Activated naive CD4-positive, alpha-beta T cell treated with anti-CD3 and anti-CD28 coated beads, Interleukin-2, amount 50 U/mL, for 24 hours (primary cell): ENCODE data around the gene ZBTB7B.

Experiments used
- H3K27ac Mint-ChIP-seq: one replicate; pipeline ENCODE4 v1.8.0; 2021; ENCODE audit warnings: mild to moderate bottlenecking, mixed read lengths
- H3K27me3 Mint-ChIP-seq: one replicate; pipeline ENCODE4 v1.8.0; 2021; ENCODE audit warnings: mixed read lengths
- H3K36me3 Mint-ChIP-seq: one replicate; pipeline ENCODE4 v1.8.0; 2021; ENCODE audit warnings: mixed read lengths
- H3K4me1 Mint-ChIP-seq: one replicate; pipeline ENCODE4 v1.8.0; 2021; ENCODE audit warnings: mixed read lengths
- H3K4me3 Mint-ChIP-seq: one replicate; pipeline ENCODE4 v1.8.0; 2021; ENCODE audit warnings: mild to moderate bottlenecking, mixed read lengths
- H3K9me3 Mint-ChIP-seq: one replicate; pipeline ENCODE4 v1.8.0; 2021; ENCODE audit warnings: mixed read lengths

The ZBTB7B gene

DNA sequence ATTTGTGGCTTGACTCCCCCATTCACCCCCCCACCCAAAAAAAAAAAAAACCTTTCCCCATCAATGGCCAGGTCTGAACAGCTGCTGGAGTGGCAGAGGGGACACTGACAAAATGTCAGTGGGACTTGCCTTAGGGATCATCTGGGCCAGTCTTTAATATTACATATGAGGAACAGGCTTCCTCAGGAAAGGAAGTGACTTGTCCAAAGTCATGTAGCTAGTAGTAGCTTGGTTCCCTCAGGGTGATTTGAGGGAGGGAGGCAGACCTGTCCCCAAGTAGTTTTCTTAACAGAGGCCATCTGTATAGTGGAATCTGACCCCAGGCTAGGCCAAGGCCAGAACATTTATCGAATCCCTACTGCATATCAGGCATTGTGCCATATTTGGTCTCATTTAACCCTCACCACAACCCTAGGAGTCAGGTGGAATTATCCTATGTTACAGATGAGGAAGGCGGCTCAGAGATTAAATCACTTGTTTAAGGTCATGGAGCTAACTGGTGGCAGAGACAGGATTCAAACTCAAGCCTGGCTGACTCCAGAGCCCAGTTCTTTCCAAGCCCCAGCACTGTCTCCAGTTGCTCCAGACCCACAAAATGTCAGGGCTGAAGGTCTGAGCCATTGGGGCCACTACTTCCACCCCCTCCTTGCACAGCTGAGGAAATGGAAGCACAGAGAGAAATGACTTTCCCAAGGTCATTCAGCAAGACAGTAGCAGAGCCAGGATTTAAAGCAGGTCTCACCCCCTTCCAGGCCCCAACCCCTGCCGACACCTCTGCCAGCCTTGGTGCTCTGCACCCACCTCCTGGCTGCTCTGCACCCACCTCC lies 10.4 kb downstream of the ZBTB7B start:
- peak overlapping the region; percentile 71 for H3K4me3 Mint-ChIP-seq

DNA sequence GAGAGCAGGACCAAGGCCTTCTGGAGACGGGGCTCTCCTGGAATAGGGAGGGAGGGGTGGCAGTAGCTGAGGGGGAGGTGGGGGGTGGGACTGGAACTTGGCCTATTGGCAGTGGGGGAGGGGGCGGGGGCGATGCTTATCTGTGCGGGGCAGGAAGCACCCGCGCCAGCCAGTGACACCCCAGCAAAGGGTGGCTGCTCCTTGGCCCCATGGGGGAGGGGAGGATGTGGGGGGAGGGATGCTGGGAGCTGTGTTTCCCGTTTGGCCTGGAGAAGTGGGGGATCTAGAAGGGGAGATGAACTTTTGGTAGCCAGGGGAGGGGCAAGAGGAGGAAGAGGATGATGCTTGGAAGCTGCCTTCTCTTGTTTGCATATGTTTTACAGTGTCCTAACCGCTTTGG lies 11.0 kb downstream of the ZBTB7B start:
- no peaks in the 10 kb centered on the region for H3K27me3 Mint-ChIP-seq
- peaks cover 68% of the 10 kb centered on the region for H3K4me1 Mint-ChIP-seq
- peak overlapping the region; percentile 68 for H3K27ac Mint-ChIP-seq
- peaks cover 2% of the 10 kb centered on the region for H3K36me3 Mint-ChIP-seq
- peak overlapping the region; percentile 71 for H3K4me3 Mint-ChIP-seq
- no peaks in the 10 kb centered on the region for H3K9me3 Mint-ChIP-seq

More for the DNA sequence above, 10.4 kb downstream of the ZBTB7B start:
- H3K36me3 Mint-ChIP-seq: peaks cover 2% of the 10 kb centered on the region
- H3K9me3 Mint-ChIP-seq: no peaks in the 10 kb centered on the region
- peaks cover 73% of the 10 kb centered on the region for H3K4me1 Mint-ChIP-seq
- no peaks in the 10 kb centered on the region for H3K27me3 Mint-ChIP-seq
- H3K27ac Mint-ChIP-seq: peak overlapping the region; percentile 86

DNA sequence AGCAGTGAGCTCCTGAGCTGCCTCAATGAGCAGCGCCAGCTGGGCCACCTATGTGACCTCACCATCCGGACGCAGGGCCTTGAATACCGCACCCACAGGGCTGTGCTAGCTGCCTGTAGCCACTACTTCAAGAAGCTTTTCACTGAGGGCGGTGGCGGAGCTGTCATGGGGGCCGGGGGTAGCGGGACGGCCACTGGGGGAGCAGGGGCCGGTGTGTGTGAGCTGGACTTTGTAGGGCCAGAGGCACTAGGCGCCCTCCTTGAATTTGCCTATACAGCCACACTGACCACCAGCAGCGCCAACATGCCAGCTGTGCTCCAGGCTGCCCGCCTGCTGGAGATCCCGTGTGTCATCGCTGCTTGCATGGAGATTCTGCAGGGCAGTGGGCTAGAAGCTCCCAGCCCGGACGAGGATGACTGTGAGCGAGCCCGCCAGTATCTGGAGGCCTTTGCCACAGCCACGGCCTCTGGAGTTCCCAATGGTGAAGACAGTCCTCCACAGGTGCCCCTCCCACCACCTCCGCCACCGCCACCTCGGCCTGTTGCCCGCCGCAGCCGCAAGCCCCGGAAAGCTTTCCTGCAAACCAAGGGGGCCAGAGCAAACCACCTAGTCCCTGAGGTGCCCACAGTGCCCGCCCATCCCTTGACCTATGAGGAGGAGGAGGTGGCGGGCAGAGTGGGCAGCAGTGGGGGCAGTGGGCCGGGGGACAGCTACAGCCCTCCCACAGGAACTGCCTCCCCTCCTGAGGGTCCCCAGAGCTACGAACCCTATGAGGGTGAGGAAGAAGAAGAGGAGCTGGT lies 12.3 kb downstream of the ZBTB7B start:
- no peaks in the 10 kb centered on the region for H3K9me3 Mint-ChIP-seq
- peaks cover 2% of the 10 kb centered on the region for H3K36me3 Mint-ChIP-seq
- H3K27ac Mint-ChIP-seq: no peak overlapping the region
- H3K4me1 Mint-ChIP-seq: peaks cover 76% of the 10 kb centered on the region
- peak overlapping the region; percentile 15 for H3K4me3 Mint-ChIP-seq
- no peaks in the 10 kb centered on the region for H3K27me3 Mint-ChIP-seq

DNA sequence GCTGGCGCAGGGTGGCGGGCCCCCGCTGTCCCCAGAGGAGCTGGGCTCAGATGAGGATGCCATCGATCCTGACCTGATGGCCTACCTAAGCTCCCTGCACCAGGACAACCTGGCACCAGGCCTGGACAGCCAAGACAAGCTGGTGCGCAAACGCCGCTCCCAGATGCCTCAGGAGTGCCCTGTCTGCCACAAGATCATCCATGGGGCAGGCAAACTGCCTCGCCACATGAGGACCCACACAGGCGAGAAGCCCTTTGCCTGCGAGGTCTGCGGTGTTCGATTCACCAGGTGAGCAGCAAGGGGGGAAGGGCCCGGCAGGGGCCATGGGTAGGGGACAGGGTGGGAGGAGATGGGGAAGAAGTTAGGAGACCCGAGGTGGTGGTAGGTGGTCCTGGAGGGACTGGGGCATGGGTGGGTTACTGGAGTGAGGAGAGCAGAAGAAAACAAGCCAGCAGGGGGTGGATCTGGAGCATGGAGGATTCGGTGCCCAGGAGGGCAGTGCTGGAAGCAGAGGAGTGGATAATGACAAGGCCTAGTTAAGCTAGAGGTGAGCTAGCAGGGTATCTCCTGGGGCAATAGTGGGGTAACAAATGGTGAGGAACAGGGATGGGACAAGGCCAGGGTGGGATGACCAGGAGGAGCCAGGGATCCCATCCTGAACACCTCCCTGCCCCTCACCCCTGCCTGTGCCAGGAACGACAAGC lies 13.1 kb downstream of the ZBTB7B start:
- Mint-ChIP-seq H3K27ac (peak overlapping the region; percentile 81), H3K4me3 (peak overlapping the region; percentile 58), H3K36me3 (peaks cover 2% of the 10 kb centered on the region), H3K9me3 (no peaks in the 10 kb centered on the region), H3K27me3 (no peaks in the 10 kb centered on the region), H3K4me1 (peaks cover 76% of the 10 kb centered on the region)

DNA sequence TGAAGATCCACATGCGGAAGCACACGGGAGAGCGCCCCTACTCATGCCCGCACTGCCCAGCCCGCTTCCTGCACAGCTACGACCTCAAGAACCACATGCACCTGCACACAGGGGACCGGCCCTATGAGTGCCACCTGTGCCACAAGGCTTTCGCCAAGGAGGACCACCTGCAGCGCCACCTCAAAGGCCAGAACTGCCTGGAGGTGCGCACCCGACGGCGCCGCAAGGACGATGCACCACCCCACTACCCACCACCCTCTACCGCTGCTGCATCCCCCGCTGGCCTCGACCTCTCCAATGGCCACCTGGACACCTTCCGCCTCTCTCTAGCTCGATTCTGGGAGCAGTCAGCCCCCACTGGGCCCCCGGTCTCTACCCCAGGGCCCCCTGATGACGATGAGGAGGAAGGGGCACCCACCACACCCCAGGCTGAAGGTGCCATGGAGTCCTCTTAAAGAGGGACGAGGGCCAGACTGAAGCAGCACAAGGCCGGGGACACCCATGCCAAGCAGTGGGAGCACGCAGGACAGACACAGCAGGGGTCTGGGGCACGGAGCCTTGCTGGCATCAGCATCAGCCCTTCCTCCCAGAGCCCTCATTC lies 13.7 kb downstream of the ZBTB7B start:
- Mint-ChIP-seq H3K4me1 (peaks cover 71% of the 10 kb centered on the region), H3K36me3 (peaks cover 2% of the 10 kb centered on the region), H3K27ac (peak overlapping the region; percentile 81), H3K9me3 (no peaks in the 10 kb centered on the region), H3K4me3 (peak overlapping the region; percentile 73), H3K27me3 (no peaks in the 10 kb centered on the region)

DNA sequence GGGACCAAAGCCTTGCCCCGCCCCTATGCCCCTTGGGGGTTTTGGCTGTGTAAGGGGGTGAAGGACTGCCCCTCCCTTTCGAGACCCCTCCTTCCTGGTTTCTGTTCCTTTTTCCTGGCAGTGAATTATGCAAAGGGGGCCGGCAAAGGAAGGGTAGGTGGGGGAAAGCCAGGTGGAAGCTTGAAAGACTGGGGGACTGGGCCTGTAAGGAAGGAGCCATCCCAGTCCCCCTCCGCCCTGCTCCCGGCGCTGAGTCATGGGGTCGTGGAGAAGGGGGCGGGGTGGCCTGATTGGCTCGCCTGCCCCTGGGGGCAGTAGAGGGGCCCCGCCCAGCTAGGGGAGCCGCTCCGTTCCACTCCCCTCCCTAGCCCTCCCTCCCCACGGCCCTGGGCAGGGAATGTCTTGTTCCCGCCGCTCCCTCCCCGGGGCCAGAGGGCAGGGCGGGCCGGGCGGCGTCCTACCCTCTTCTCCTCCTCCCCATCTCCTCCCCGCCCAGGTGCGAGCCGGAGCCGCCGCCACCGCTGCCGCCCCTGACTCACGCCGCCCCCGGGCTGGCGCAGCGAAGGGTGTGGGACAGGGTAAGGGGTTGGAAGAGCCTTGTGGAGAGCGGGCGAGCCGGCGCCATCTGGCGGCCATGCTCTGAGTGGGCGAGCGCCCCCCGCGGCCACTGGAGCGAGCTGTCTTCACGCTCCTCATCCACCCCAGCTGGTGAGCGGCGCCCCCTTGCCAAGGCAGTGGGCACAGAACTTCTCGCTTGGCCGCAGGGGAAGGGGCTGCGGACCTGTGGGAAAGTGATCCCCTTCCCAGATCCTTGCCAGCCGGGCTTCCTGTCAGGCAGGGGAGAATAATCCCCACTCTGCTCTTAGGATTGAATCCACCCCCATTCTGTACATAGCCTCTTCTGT lies 14.7 kb downstream of the ZBTB7B start:
- H3K27ac Mint-ChIP-seq: peak overlapping the region; percentile 51
- H3K4me3 Mint-ChIP-seq: peak overlapping the region; percentile 73
- H3K4me1 Mint-ChIP-seq: peaks cover 66% of the 10 kb centered on the region
- no peaks in the 10 kb centered on the region for H3K9me3 Mint-ChIP-seq
- H3K36me3 Mint-ChIP-seq: peaks cover 2% of the 10 kb centered on the region
- H3K27me3 Mint-ChIP-seq: no peaks in the 10 kb centered on the region

DNA sequence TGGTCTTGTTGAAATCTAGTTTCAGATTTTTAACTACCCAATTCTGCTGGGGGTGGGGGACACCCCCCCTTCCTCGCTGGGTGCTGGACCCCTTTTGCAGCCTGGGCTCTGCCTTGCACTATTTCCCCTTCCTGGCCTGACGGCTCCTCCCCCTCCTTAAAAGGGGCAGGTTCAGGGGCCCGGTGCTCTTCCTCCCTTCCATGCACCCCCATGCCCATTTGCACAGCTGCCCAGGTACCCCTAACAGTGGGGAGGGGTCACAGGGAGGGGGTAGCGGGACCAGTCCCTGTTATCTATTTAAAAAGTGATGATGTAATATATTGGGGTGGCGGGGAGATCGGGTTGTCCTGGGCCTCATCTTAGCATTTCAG lies 15.3 kb downstream of the ZBTB7B start:
- Mint-ChIP-seq H3K27me3 (no peaks in the 10 kb centered on the region), H3K9me3 (no peaks in the 10 kb centered on the region), H3K4me3 (peak overlapping the region; percentile 71), H3K4me1 (peaks cover 63% of the 10 kb centered on the region), H3K27ac (peak overlapping the region; percentile 51), H3K36me3 (peaks cover 2% of the 10 kb centered on the region)

DNA sequence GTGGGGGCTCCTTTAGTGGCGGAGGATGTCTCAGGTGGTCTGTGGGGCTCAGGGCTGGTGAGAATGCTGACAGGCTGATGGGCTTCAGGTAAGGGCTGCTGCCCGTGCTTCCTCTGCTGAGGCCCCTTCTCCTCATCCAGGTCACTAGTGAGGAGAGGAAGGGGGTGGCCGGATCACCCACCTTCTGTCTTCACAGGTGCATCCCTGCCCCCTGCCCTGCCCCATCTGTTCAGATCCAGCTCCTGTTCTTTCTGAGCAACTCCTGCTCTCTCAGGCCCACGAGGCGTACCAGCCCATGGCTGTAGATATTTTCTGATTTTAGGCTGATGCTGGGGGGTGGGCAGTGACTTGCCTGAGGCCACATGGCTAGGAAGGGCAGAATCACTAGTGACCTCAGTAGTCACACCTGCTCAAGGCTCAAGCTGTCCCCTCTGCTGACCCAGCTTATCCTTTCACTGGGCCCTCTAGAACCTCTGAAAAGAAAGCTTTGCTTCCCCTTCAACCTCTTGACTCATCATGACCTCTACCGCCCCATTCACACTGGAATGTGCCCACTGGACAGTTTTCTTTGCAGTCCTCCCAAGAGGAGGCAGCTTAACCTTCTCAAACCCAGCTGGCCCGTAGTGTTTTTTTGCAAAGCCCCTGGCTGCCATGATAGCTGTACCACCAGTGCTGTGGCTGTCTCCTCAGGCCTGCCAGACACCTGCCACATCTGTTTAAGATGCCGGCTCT lies 16.2 kb downstream of the ZBTB7B start:
- no peaks in the 10 kb centered on the region for H3K9me3 Mint-ChIP-seq
- H3K27ac Mint-ChIP-seq: peak overlapping the region; percentile 59
- H3K4me3 Mint-ChIP-seq: no peak overlapping the region
- H3K36me3 Mint-ChIP-seq: peaks cover 2% of the 10 kb centered on the region
- no peaks in the 10 kb centered on the region for H3K27me3 Mint-ChIP-seq
- H3K4me1 Mint-ChIP-seq: peaks cover 57% of the 10 kb centered on the region

DNA sequence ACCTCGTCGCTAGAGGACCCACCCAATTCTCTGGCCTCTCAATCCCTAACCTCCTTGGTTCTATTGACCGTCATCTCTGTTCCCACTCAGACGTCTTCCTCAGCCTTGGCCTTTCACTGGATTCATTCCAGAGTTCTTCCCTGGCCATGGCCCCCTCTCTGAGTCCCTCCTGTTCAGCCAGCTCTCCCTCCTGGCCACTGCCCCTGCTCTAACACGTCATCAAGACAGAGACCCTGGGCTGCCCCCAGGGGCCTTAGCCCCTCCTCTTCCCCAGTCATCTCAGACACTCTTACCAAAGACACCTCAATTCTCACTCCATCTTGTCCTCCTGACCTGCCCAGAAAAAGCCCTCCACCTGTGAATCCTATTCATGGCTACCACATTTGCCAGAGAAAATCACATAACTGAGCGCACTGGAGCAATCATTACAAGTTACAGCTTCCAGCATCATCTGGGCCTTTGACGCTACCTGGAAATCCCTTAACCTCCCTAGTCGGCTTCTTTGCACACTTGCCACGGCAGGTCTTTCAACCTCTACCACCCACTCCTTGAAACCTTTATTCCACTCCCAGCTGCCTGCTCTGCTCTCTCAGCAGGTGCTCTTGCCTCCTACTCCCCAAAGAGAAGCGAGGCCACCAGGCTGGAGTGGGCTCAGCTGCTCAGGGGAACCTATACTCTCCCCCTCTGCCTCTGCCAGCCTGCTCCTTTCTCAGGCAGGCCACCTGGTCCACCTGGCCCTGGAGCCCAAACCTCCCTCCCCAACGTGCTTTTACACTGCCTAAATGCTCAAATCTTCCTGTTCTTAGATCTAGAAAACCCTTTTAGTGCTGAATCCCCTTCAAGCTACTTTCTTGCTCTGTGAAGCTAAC lies 17.0 kb downstream of the ZBTB7B start:
- peak overlapping the region; percentile 17 for H3K4me3 Mint-ChIP-seq
- peaks cover 2% of the 10 kb centered on the region for H3K36me3 Mint-ChIP-seq
- no peaks in the 10 kb centered on the region for H3K27me3 Mint-ChIP-seq
- H3K4me1 Mint-ChIP-seq: peaks cover 49% of the 10 kb centered on the region
- peak overlapping the region; percentile 83 for H3K27ac Mint-ChIP-seq
- no peaks in the 10 kb centered on the region for H3K9me3 Mint-ChIP-seq

DNA sequence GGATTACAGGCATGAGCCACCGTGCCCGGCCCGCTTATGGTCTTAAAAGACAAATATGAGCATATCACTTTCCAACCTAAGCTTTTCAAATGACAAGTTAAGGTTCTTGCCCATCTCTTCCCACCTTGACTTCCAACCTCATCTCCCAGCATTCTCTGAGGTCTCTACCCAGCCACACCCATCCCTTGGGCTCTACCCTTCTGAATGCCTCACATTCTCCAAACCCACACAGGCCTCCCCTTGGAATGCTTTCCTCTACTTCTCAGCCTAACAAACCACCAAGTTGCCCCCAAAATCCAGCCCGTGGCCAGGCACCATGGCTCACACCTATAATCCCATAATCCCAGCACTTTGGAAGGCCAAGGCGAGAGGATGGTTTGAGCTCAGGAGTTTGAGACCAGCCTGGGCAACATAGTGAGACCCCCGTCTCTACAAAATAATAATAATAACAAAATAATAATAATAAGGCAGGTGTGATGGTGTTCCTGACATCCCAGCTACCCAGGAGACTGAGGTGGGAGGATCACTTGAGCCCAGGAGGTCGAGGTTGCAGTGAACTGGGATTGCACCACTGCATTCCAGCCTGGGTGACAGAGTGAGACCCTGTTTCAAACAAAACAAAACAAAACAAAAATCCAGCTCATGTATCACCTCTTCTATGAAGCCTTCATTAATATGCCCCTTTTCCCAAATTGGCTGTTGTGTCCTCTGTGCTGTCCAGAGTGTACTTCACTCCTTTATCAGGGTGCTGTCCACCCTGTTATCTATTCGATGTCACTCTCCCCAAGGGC lies 19.7 kb downstream of the ZBTB7B start:
- H3K27me3 Mint-ChIP-seq: no peaks in the 10 kb centered on the region
- H3K4me3 Mint-ChIP-seq: no peak overlapping the region
- no peaks in the 10 kb centered on the region for H3K9me3 Mint-ChIP-seq
- H3K36me3 Mint-ChIP-seq: no peaks in the 10 kb centered on the region
- no peak overlapping the region for H3K27ac Mint-ChIP-seq
- peaks cover 28% of the 10 kb centered on the region for H3K4me1 Mint-ChIP-seq

DNA sequence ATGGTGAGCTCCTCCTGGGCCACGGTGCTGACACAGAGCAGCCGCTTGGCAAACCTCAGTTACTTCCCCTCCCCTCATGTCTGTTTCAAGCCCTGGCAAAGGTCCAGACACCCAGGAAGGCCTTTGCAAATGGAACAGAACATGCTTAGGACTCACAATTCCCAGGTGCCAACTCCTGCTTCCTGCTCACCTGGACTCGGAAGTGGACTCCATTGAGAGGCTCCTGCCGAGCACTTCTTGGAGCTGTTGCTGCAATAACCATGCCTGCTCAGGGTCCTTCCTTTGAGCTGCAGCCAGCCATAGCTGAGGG lies 20.3 kb downstream of the ZBTB7B start:
- Mint-ChIP-seq H3K9me3 (no peaks in the 10 kb centered on the region), H3K4me1 (peaks cover 24% of the 10 kb centered on the region), H3K36me3 (no peaks in the 10 kb centered on the region), H3K27me3 (no peaks in the 10 kb centered on the region), H3K4me3 (no peak overlapping the region), H3K27ac (no peak overlapping the region)

DNA sequence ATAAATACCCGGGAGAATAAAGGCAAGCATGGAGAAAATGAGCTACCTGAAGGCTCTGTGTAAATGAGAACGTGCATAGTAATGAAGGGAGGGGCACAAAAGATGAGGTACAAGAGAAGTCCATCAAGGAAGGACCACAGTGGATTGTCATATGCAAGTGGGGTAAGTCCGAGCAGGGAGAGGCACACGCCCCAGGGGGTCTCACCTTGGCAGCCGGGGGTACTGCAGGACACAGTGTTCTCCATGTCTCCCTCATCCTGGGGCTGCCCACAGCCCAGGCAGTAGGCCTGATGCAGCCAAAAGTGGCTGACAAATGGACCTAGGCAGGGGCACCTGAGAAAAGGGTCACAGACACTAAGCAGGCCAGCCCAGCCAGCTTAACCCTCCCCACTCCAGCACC lies 21.0 kb downstream of the ZBTB7B start:
- Mint-ChIP-seq H3K9me3 (no peaks in the 10 kb centered on the region), H3K4me1 (peaks cover 21% of the 10 kb centered on the region), H3K27me3 (no peaks in the 10 kb centered on the region), H3K36me3 (no peaks in the 10 kb centered on the region), H3K27ac (no peak overlapping the region), H3K4me3 (no peak overlapping the region)

DNA sequence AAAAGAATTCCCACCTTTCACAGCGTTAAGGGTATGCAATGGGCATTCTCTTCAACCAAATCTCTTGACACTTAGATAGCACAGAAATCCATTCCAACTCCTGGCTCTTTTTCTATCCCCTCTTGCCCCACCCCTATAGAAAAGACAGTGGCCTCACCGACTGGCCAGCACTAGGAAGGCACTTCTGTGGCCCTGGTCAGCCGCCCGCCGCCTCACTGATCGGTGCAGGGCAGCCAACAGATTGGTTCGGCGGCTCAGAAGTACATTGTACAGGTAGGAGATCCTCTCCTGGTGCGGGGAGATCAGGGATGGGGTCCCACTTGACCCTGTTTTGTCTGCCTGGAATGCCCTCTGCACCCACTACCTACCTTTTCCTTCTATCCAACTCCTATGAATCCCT lies 21.7 kb downstream of the ZBTB7B start:
- no peaks in the 10 kb centered on the region for H3K27me3 Mint-ChIP-seq
- no peaks in the 10 kb centered on the region for H3K36me3 Mint-ChIP-seq
- peaks cover 15% of the 10 kb centered on the region for H3K4me1 Mint-ChIP-seq
- no peaks in the 10 kb centered on the region for H3K9me3 Mint-ChIP-seq
- H3K27ac Mint-ChIP-seq: no peak overlapping the region
- no peak overlapping the region for H3K4me3 Mint-ChIP-seq
